Limb (tissue), 2 donors: ENCODE data around the gene ITIH6.

Experiments used
- DNase-seq, 2 donors: peaks; one replicate each; pipeline ENCODE4 v3.0.0-alpha.2; 2016; ENCODE audit errors: extremely low spot score in 2 of 2

Gene ITIH6

GRCh38 chrX:54711735-54712134 is 86.3 kb downstream of the ITIH6 start:
- DNase-seq, result no peak

GRCh38 chrX:54710920-54711319 is 87.1 kb downstream of the ITIH6 start:
- no peak for DNase-seq

DNA sequence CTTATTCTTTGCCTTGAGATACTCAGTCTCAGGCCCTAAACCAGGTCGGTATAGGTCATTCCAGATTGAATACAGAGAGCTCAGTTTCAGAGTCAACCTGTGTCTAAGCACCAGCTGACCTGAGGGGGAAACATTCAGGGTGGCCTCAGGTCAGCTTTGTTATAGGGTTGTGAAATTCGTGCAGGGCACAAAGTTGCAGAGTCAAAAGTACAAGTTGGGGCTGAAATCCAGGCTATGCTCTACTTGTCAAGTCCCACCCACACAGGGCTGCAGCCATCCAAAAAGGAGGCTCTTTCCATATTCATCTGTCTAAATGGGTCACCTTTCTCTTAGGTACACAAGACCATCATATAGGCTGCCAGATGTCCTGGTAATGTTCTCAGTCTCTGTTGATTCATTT is 89.7 kb downstream of the ITIH6 start:
- DNase-seq, result no peak
